Ramos (cell line): ENCODE results near the gene NACA.
"Not testable (repeated sequence)": the region's sequence is repeated elsewhere in the genome, so short reads cannot be mapped to it uniquely, and the experiment has no call there.

ENCODE experiments used
- in situ Hi-C: fragments of 300-500 bp; cut with MboI; formaldehyde crosslinking; loops from one replicate; pipeline ENCODE4 v1.14.3; 2022; ENCODE audit warnings: low sequenced_read_pairs; ENCODE audit not compliant: unreplicated experiment

The NACA gene

GRCh38 chr12:56724972-56725722 lies at the start of gene NACA:
TSS of gene NACA (minus strand) at chr12:56725299. CDS start at chr12:56724521, 778 bp downstream.
- in situ Hi-C loops: no loop called here

- in situ Hi-C loops: no loop called here
These were observed 48.0 kb upstream of the NACA start for GRCh38 chr12:56773113-56773512.

GRCh38 chr12:56772625-56773024 lies 47.5 kb upstream of the NACA start:
- in situ Hi-C loops: no loop called here

- in situ Hi-C loops: no loop called here
These were observed 44.8 kb upstream of the NACA start for GRCh38 chr12:56769868-56770267.

- in situ Hi-C loops: no loop called here
These were observed 43.3 kb upstream of the NACA start for GRCh38 chr12:56768424-56768823.

GRCh38 chr12:56766535-56766934 lies 41.4 kb upstream of the NACA start:
- in situ Hi-C loops: no loop called here

GRCh38 chr12:56763753-56764657 lies 38.9 kb upstream of the NACA start:
- in situ Hi-C loops: no loop called here

- in situ Hi-C loops: no loop called here
These were observed 36.7 kb upstream of the NACA start for GRCh38 chr12:56761812-56762211.

GRCh38 chr12:56760460-56760859 lies 35.4 kb upstream of the NACA start:
- in situ Hi-C loops: no loop called here

GRCh38 chr12:56759263-56759908 lies 34.3 kb upstream of the NACA start:
- in situ Hi-C loops: loop anchor here (5.0 kb wide), 2 partner anchors 228 to 353 kb away; partner anchors contain the start of gene STAT6

GRCh38 chr12:56758728-56759262 lies 33.7 kb upstream of the NACA start:
- in situ Hi-C loops: loop anchor here (5.0 kb wide), 2 partner anchors 229 to 354 kb away; partner anchors contain the start of gene STAT6

- in situ Hi-C loops: loop anchor here (5.0 kb wide), 2 partner anchors 229 to 354 kb away; partner anchors contain the start of gene STAT6
These were observed 32.9 kb upstream of the NACA start for GRCh38 chr12:56757971-56758370.

GRCh38 chr12:56753566-56753965 lies 28.5 kb upstream of the NACA start:
- in situ Hi-C loops: no loop called here

- in situ Hi-C loops: no loop called here
These were observed 26.9 kb upstream of the NACA start, which contains the start of gene PRIM1 for GRCh38 chr12:56751712-56752598. TSS of gene PRIM1 (minus strand) at chr12:56752323. CDS start at chr12:56752298, 25 bp downstream.

GRCh38 chr12:56750596-56750995 lies 25.5 kb upstream of the NACA start:
- in situ Hi-C loops: not testable (repeated sequence)

GRCh38 chr12:56749853-56750252 lies 24.8 kb upstream of the NACA start:
- in situ Hi-C loops: no loop called here

- in situ Hi-C loops: no loop called here
These were observed 24.3 kb upstream of the NACA start for GRCh38 chr12:56749359-56749758.

- in situ Hi-C loops: no loop called here
These were observed 3.2 kb upstream of the NACA start for GRCh38 chr12:56728139-56728861.
